Measurements from ENCODE around the gene IPCEF1.

IPCEF1 gene

GRCh38 chr6:154373971-154374370, 17.4 kb upstream of the IPCEF1 start:
- no peak for DNase-seq (ENCODE audit: low spot score)

GRCh38 chr6:154371281-154371680, 14.7 kb upstream of the IPCEF1 start:
- no peak for DNase-seq (ENCODE audit: low spot score)

- peak; percentile 7 for DNase-seq (ENCODE audit: low spot score)
Observed at GRCh38 chr6:154370545-154370944, 13.9 kb upstream of the IPCEF1 start.

GRCh38 chr6:154367839-154368695, 11.5 kb upstream of the IPCEF1 start:
- DNase-seq (ENCODE audit: low spot score), result no peak

- no peak for DNase-seq (ENCODE audit: low spot score)
Observed at GRCh38 chr6:154367336-154367735, 10.7 kb upstream of the IPCEF1 start.

GRCh38 chr6:154363821-154364220, 7.2 kb upstream of the IPCEF1 start:
- no peak for DNase-seq (ENCODE audit: low spot score)

- no peak for DNase-seq (ENCODE audit: low spot score)
Observed at GRCh38 chr6:154361476-154361875, 4.9 kb upstream of the IPCEF1 start.

- DNase-seq (ENCODE audit: low spot score), result no peak
Observed at GRCh38 chr6:154360476-154360875, 3.9 kb upstream of the IPCEF1 start.

- DNase-seq (ENCODE audit: low spot score), result no peak
Observed at GRCh38 chr6:154359679-154360078, 3.1 kb upstream of the IPCEF1 start.

- no peak for DNase-seq (ENCODE audit: low spot score)
Observed at GRCh38 chr6:154359161-154359574, 2.6 kb upstream of the IPCEF1 start.

GRCh38 chr6:154358019-154358545, 1.5 kb upstream of the IPCEF1 start:
- no peak for DNase-seq (ENCODE audit: low spot score)

- DNase-seq (ENCODE audit: low spot score), result no peak
Observed at GRCh38 chr6:154356113-154356512, 490 bp downstream of the IPCEF1 start.

- DNase-seq (ENCODE audit: low spot score), result no peak
Observed at GRCh38 chr6:154354265-154354777, 2.3 kb downstream of the IPCEF1 start.

- DNase-seq (ENCODE audit: low spot score), result no peak
Observed at GRCh38 chr6:154353626-154354025, 3.0 kb downstream of the IPCEF1 start.

GRCh38 chr6:154352898-154353585, 3.6 kb downstream of the IPCEF1 start:
- DNase-seq (ENCODE audit: low spot score), result no peak

GRCh38 chr6:154350293-154350692, 6.3 kb downstream of the IPCEF1 start:
- no peak for DNase-seq (ENCODE audit: low spot score)

GRCh38 chr6:154347981-154348380, 8.6 kb downstream of the IPCEF1 start:
- DNase-seq (ENCODE audit: low spot score), result no peak

GRCh38 chr6:154345811-154346210, 10.8 kb downstream of the IPCEF1 start:
- DNase-seq (ENCODE audit: low spot score), result no peak

- DNase-seq (ENCODE audit: low spot score), result no peak
Observed at GRCh38 chr6:154343473-154344308, 12.9 kb downstream of the IPCEF1 start.

GRCh38 chr6:154341871-154342270, 14.7 kb downstream of the IPCEF1 start:
- no peak for DNase-seq (ENCODE audit: low spot score)

GRCh38 chr6:154341336-154341735, 15.3 kb downstream of the IPCEF1 start:
- no peak for DNase-seq (ENCODE audit: low spot score)

GRCh38 chr6:154337406-154338005, 19.1 kb downstream of the IPCEF1 start:
- no peak for DNase-seq (ENCODE audit: low spot score)
